PC-9 (cell line): ENCODE data around the gene GRAMD2B.

Experiments
- CTCF ChIP-seq: fragments of 200-600 bp; sonication (generic); conservative IDR thresholded peaks from 2 replicates; pipeline ENCODE4 v1.6.1; 2017; ENCODE audit warnings: mixed run types, antibody characterized with exemption, mild to moderate bottlenecking, moderate library complexity
- EZH2 ChIP-seq: fragments of 200-600 bp; sonication (generic); IDR thresholded peaks from 2 replicates; pipeline ENCODE4 v1.8.0; 2017; ENCODE audit warnings: antibody characterized with exemption, low read depth

GRCh38 chr5:126472538-126472889, 49.3 kb downstream of the GRAMD2B start:
- TF ChIP-seq CTCF, result no peak
- TF ChIP-seq EZH2, result no peak
